Natural killer cell (primary cell): Measurements from ENCODE around the gene AFAP1. TPM values are rescaled to one million over a fixed set of nuclear protein-coding genes. Genes with fewer than 3 reads are reported as not detected.

ENCODE experiments used
- ATAC-seq, 3 donors: fragments of 150-1000 bp in 2 of 3; fragments of 200-7000 bp in 1 of 3; cut with Tn5 transposase; 1 replicate in 1 of 3; 2 replicates in 2 of 3; pipeline ENCODE4 v1.10.0; 2021; ENCODE audit warnings: mild to moderate bottlenecking in 2 of 3, moderate library complexity in 2 of 3
- DNase-seq, 2 donors: peaks; one replicate each; pipeline versions ENCODE4 v3.0.0 to v3.0.0-alpha.2; 2013 to 2021; ENCODE audit warnings: mixed read lengths in 1 of 2
- H3K27ac ChIP-seq: one replicate; pipeline ENCODE4 v1.5.1; 2013; ENCODE audit warnings: mild to moderate bottlenecking, low read length
- H3K27me3 ChIP-seq: one replicate; pipeline ENCODE4 v1.6.1; 2013; ENCODE audit warnings: low read length; ENCODE audit not compliant: control insufficient read depth, insufficient read depth
- H3K36me3 ChIP-seq: one replicate; pipeline ENCODE4 v1.6.1; 2013; ENCODE audit warnings: low read length; ENCODE audit not compliant: control insufficient read depth, insufficient read depth
- H3K4me1 ChIP-seq: one replicate; pipeline ENCODE4 v1.6.1; 2013; ENCODE audit warnings: low read length; ENCODE audit not compliant: control insufficient read depth, insufficient read depth
- H3K4me3 ChIP-seq: one replicate; pipeline ENCODE4 v1.5.1; 2013; ENCODE audit warnings: low read length
- H3K9me3 ChIP-seq: one replicate; pipeline ENCODE4 v1.6.1; 2013; ENCODE audit warnings: low read length; ENCODE audit not compliant: control insufficient read depth, insufficient read depth
- H3K27ac Mint-ChIP-seq, 2 donors: one replicate each; pipeline ENCODE4 v1.8.0; 2022; ENCODE audit warnings: mild to moderate bottlenecking in 2 of 2, mixed read lengths in 2 of 2, moderate library complexity in 1 of 2
- H3K27me3 Mint-ChIP-seq, 2 donors: one replicate each; pipeline ENCODE4 v1.8.0; 2022; ENCODE audit warnings: low read depth in 2 of 2, mixed read lengths in 2 of 2
- H3K36me3 Mint-ChIP-seq: one replicate; pipeline ENCODE4 v1.8.0; 2022; ENCODE audit warnings: mixed read lengths
- H3K4me1 Mint-ChIP-seq, 2 donors: one replicate each; pipeline ENCODE4 v1.8.0; 2022; ENCODE audit warnings: mixed read lengths in 2 of 2
- H3K4me3 Mint-ChIP-seq: one replicate; pipeline ENCODE4 v1.8.0; 2022; ENCODE audit warnings: mild to moderate bottlenecking, moderate library complexity, mixed read lengths
- H3K9me3 Mint-ChIP-seq, 2 donors: one replicate each; pipeline ENCODE4 v1.8.0; 2022; ENCODE audit warnings: mixed read lengths in 2 of 2
- CTCF ChIP-seq: fragments of 200-600 bp; IDR thresholded peaks from one replicate; pipeline ENCODE4 v1.8.0; 2022; ENCODE audit warnings: antibody characterized with exemption
- WGBS: methylation state at CpG from one replicate; pipeline ENCODE4 v1.1.7; 2013; ENCODE audit warnings: missing lambda C conversion rate; ENCODE audit not compliant: insufficient coverage; 5-methylcytosine and 5-hydroxymethylcytosine counted together
- intact Hi-C: fragments of 100-400 bp; cut with micrococcal nuclease; formaldehyde crosslinking; loops from one replicate; pipeline ENCODE4 v1.14.2; 2022
- total RNA-seq, 4 donors: library from RNA; stranded (reverse); fragments of 120-200 nt in 1 of 4; gene quantifications; one replicate each; pipeline versions ENCODE4 v1.2.3 to v1.2.4, GENCODE V29; 2013 to 2022

AFAP1 gene
- total RNA-seq, 3 donors from 2014 or later (not counting 1 experiment from before 2014, with no cell fraction given) = 4.9 to 12.5 (median 9.5) TPM

- H3K4me1 Mint-ChIP-seq = peaks cover 20 to 39% of the 10 kb centered on the region in 2 donors
Measured at GRCh38 chr4:7717161-7717560, 222.5 kb downstream of the AFAP1 start.

DNA sequence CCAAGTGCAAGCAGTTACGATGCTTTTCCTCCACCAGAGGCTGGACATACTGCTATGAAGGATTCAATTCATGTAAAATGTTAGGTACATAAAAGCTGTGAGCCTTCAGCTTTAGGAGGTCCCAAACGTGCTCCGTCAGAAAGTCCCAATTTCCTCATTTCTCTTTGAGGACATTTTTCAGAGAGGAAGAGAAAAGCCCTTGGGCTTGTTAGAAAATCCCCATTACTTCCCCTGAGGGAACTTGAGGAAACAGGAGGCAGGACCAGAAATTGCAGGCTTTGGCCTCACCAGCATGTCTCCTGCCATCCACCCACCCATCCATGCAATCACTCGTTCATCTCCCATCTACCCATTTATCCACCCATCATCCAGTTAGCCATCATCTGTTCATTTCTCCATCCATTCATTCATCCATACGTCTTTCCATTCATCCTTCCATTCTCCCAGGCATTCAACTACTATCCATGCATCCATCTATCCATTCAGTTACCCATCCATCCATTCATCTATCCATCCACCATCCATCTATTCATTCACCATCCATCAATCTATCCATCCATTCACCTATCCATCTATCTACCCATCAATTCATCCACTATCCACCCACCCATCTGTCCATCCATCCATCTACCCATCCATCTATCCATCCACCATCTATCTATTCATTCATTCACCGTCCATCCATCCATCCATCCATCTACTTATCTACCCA lies 223.5 kb downstream of the AFAP1 start:
- Mint-ChIP-seq H3K27me3 (peaks cover 11 to 14% of the 10 kb centered on the region in 2 donors), H3K27ac (no peak overlapping the region), H3K36me3 (no peaks in the 10 kb centered on the region), H3K4me3 (no peak overlapping the region), H3K4me1 (peaks cover 20 to 39% of the 10 kb centered on the region in 2 donors), H3K9me3 (no peaks in the 10 kb centered on the region)
- TF ChIP-seq CTCF = no peak
- WGBS = 74% methylated on average over 6 of the region's 6 CpGs
- DNase-seq (no peak), ATAC-seq (no peak)
- Histone ChIP-seq H3K36me3 (no peaks in the 10 kb centered on the region), H3K4me3 (no peak overlapping the region), H3K4me1 (peaks cover 7% of the 10 kb centered on the region), H3K9me3 (peaks cover 10% of the 10 kb centered on the region), H3K27me3 (peaks cover 7% of the 10 kb centered on the region), H3K27ac (no peak overlapping the region)
- intact Hi-C loops = loop anchor here (10.0 kb wide), 1 partner anchor 281 kb away; the partner anchor contains the start of gene PSAPL1

More at GRCh38 chr4:7717161-7717560, 222.5 kb downstream of the AFAP1 start:
- no peak for TF ChIP-seq CTCF
- DNase-seq = no peak
- Histone ChIP-seq H3K27me3 (peaks cover 7% of the 10 kb centered on the region), H3K9me3 (peaks cover 10% of the 10 kb centered on the region), H3K36me3 (no peaks in the 10 kb centered on the region), H3K27ac (no peak overlapping the region), H3K4me1 (peaks cover 7% of the 10 kb centered on the region), H3K4me3 (no peak overlapping the region)
- ATAC-seq = no peak
- H3K27ac Mint-ChIP-seq = no peak overlapping the region
- WGBS = 88% methylated on average over 11 of the region's 11 CpGs
- no peak overlapping the region for H3K4me3 Mint-ChIP-seq
- intact Hi-C loops = loop anchor here (10.0 kb wide), 1 partner anchor 282 kb away; the partner anchor contains the start of gene PSAPL1
- no peaks in the 10 kb centered on the region for H3K9me3 Mint-ChIP-seq
- H3K27me3 Mint-ChIP-seq = peaks cover 12 to 14% of the 10 kb centered on the region in 2 donors
- H3K36me3 Mint-ChIP-seq = no peaks in the 10 kb centered on the region

DNA sequence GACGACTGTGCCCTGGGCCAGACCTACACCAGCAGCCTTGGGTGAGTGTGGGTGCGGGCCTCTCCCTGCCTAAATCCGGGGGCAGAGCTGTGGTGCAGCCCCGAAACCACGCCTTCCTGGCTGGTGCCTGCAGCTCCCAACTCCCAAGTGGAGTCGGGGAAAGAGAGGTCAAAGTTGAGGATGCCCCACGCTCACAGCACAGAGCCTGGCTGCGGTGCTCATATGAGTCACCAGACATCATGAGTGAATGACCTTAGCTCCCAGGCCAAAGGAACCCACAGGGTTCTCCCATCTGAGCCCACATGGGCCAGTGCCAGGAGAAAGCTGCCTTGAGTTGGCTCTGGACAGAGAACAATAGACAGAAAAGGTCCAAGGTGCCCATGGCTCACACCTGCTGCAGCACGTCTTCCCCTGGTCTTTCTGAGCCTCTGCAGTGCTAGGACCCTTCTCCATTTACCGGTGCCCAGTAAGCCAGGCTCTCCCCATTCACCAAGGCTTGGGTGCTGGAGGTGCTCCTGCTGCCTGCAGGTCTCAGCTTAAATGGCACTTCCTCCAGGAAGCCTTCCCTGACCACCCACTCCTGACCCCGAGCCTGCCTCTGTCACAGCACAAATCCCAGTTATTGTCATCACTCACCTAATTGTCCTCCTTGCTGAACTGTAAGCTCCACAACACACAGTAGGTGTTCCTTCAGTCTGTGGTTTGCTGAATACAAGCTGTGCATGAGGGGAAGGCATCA lies 224.2 kb downstream of the AFAP1 start:
- H3K4me1 ChIP-seq = peaks cover 7% of the 10 kb centered on the region
- Mint-ChIP-seq H3K27me3 (peaks cover 9 to 14% of the 10 kb centered on the region in 2 donors), H3K9me3 (no peaks in the 10 kb centered on the region), H3K27ac (no peak overlapping the region), H3K4me3 (no peak overlapping the region), H3K4me1 (peaks cover 20 to 39% of the 10 kb centered on the region in 2 donors), H3K36me3 (no peaks in the 10 kb centered on the region)
- intact Hi-C loops = loop anchor here (10.0 kb wide), 1 partner anchor 281 kb away; the partner anchor contains the start of gene PSAPL1
- WGBS = 90% methylated on average over 11 of the region's 11 CpGs
- no peak for ATAC-seq
- H3K27me3 ChIP-seq = peaks cover 7% of the 10 kb centered on the region
- H3K27ac ChIP-seq = no peak overlapping the region
- no peak for TF ChIP-seq CTCF
- no peak for DNase-seq
- no peak overlapping the region for H3K4me3 ChIP-seq
- H3K9me3 ChIP-seq = peaks cover 10% of the 10 kb centered on the region
- H3K36me3 ChIP-seq = no peaks in the 10 kb centered on the region
